PFSK-1 (cell line): ENCODE results near the gene DCLRE1A.

Source experiments
- POLR2AphosphoS5 ChIP-seq: IDR thresholded peaks from 2 replicates; pipeline ENCODE4 v1.6.1; 2012; ENCODE audit warnings: low read depth, mild to moderate bottlenecking, control low read depth, low read length, moderate library complexity
- REST ChIP-seq, 2 experiments: IDR thresholded peaks; 2 replicates each; pipeline versions ENCODE4 v1.6.1 to v1.8.0; 2011 to 2012; ENCODE audit warnings: low read depth in 2 of 2, low read length in 2 of 2, control low read depth in 1 of 2, inconsistent platforms in 1 of 2, mild to moderate bottlenecking in 1 of 2, moderate library complexity in 1 of 2; ENCODE audit not compliant: insufficient read depth in 1 of 2
- TAF1 ChIP-seq: IDR thresholded peaks from 2 replicates; pipeline ENCODE4 v1.6.1; 2012; ENCODE audit warnings: low read length, control low read depth, borderline replicate concordance; ENCODE audit not compliant: insufficient read depth

- TF ChIP-seq REST (IDR thresholded peaks at IDR 0.05; ENCODE audit: insufficient read depth in 1 of 2, low read depth in 2 of 2, low read length in 2 of 2) (no peak), POLR2AphosphoS5 (no peak), TAF1 (0 out of 2 replicates have a peak, but pooled peaks have one; percentile 43)
Measured at GRCh38 chr10:113854013-113854760, at the start of gene DCLRE1A, which contains the start of gene NHLRC2.
